ENCODE measurements around the gene MAD1L1.
A peak's percentile ranks its signal among the peaks of the same experiment; 100 is the strongest.

MAD1L1 gene

GRCh38 chr7:2120251-2120660, 112.5 kb downstream of the MAD1L1 start:
- no peak for DNase-seq (ENCODE audit: low read depth)
- H3K4me3 ChIP-seq (ENCODE audit: low read length), result no peak overlapping the region
- TF ChIP-seq CTCF (conservative IDR thresholded peaks at IDR 0.05; ENCODE audit: low read length), result no peak

- H3K4me3 ChIP-seq (ENCODE audit: low read length), result no peak overlapping the region
- no peak for TF ChIP-seq CTCF (conservative IDR thresholded peaks at IDR 0.05; ENCODE audit: low read length)
- no peak for DNase-seq (ENCODE audit: low read depth)
Observed at GRCh38 chr7:2118630-2119190, 114.0 kb downstream of the MAD1L1 start.

- no peak for TF ChIP-seq CTCF (conservative IDR thresholded peaks at IDR 0.05; ENCODE audit: low read length)
- H3K4me3 ChIP-seq (ENCODE audit: low read length), result no peak overlapping the region
- DNase-seq (ENCODE audit: low read depth), result no peak
Observed at GRCh38 chr7:2118056-2118455, 114.7 kb downstream of the MAD1L1 start.

GRCh38 chr7:2117646-2118045, 115.1 kb downstream of the MAD1L1 start:
- no peak for TF ChIP-seq CTCF (conservative IDR thresholded peaks at IDR 0.05; ENCODE audit: low read length)
- H3K4me3 ChIP-seq (ENCODE audit: low read length), result no peak overlapping the region
- DNase-seq (ENCODE audit: low read depth), result no peak

GRCh38 chr7:2116989-2117591, 115.7 kb downstream of the MAD1L1 start:
- no peak for TF ChIP-seq CTCF (conservative IDR thresholded peaks at IDR 0.05; ENCODE audit: low read length)
- DNase-seq (ENCODE audit: low read depth), result peak; percentile 34
- H3K4me3 ChIP-seq (ENCODE audit: low read length), result no peak overlapping the region

- no peak overlapping the region for H3K4me3 ChIP-seq (ENCODE audit: low read length)
- no peak for TF ChIP-seq CTCF (conservative IDR thresholded peaks at IDR 0.05; ENCODE audit: low read length)
- no peak for DNase-seq (ENCODE audit: low read depth)
Observed at GRCh38 chr7:2116448-2116810, 116.3 kb downstream of the MAD1L1 start.

- DNase-seq (ENCODE audit: low read depth), result no peak
- no peak overlapping the region for H3K4me3 ChIP-seq (ENCODE audit: low read length)
- TF ChIP-seq CTCF (conservative IDR thresholded peaks at IDR 0.05; ENCODE audit: low read length), result no peak
Observed at GRCh38 chr7:2115760-2116447, 116.8 kb downstream of the MAD1L1 start.
